ENCODE data around the gene MYH13.

The MYH13 gene

GRCh38 chr17:10349403-10349802 lies 23.4 kb downstream of the MYH13 start:
- TF ChIP-seq CTCF (IDR thresholded peaks at IDR 0.05; ENCODE audit: low read depth, low read length) = no peak

GRCh38 chr17:10344816-10345215 lies 28.0 kb downstream of the MYH13 start:
- no peak for TF ChIP-seq CTCF (IDR thresholded peaks at IDR 0.05; ENCODE audit: low read depth, low read length)
- H3K4me3 ChIP-seq (ENCODE audit: low read depth, low read length) = no peak overlapping the region

More at GRCh38 chr17:10349403-10349802, 23.4 kb downstream of the MYH13 start:
- no peak overlapping the region for H3K4me3 ChIP-seq (ENCODE audit: low read depth, low read length)

GRCh38 chr17:10339051-10339450 lies 33.8 kb downstream of the MYH13 start:
- TF ChIP-seq CTCF (IDR thresholded peaks at IDR 0.05; ENCODE audit: low read depth, low read length) = no peak
- no peak overlapping the region for H3K4me3 ChIP-seq (ENCODE audit: low read depth, low read length)

- H3K4me3 ChIP-seq (ENCODE audit: low read depth, low read length) = no peak overlapping the region
- TF ChIP-seq CTCF (IDR thresholded peaks at IDR 0.05; ENCODE audit: low read depth, low read length) = no peak
Measured at GRCh38 chr17:10337976-10338375, 34.8 kb downstream of the MYH13 start.

- H3K4me3 ChIP-seq (ENCODE audit: low read depth, low read length) = no peak overlapping the region
- no peak for TF ChIP-seq CTCF (IDR thresholded peaks at IDR 0.05; ENCODE audit: low read depth, low read length)
Measured at GRCh38 chr17:10337136-10337535, 35.7 kb downstream of the MYH13 start.

- no peak for TF ChIP-seq CTCF (IDR thresholded peaks at IDR 0.05; ENCODE audit: low read depth, low read length)
- no peak overlapping the region for H3K4me3 ChIP-seq (ENCODE audit: low read depth, low read length)
Measured at GRCh38 chr17:10336393-10336792, 36.4 kb downstream of the MYH13 start.

GRCh38 chr17:10332515-10332914 lies 40.3 kb downstream of the MYH13 start:
- no peak for TF ChIP-seq CTCF (IDR thresholded peaks at IDR 0.05; ENCODE audit: low read depth, low read length)
- H3K4me3 ChIP-seq (ENCODE audit: low read depth, low read length) = no peak overlapping the region
